Lower leg skin (tissue), 3 donors: ENCODE results near the gene TXNDC2.

ENCODE experiments used
- POLR2A ChIP-seq, 2 donors: fragments of 450-650 bp; IDR thresholded peaks; one replicate each; pipeline ENCODE4 v1.6.1; 2016 to 2017; ENCODE audit warnings: antibody characterized with exemption in 2 of 2, mild to moderate bottlenecking in 1 of 2, moderate library complexity in 1 of 2
- TF ChIP-seq, protein P1 (sequence below), 3 donors: fragments of 450-650 bp; IDR thresholded peaks; one replicate each; pipeline ENCODE4 v1.5.1; 2016; ENCODE audit warnings: antibody characterized with exemption in 3 of 3, mild to moderate bottlenecking in 3 of 3, moderate library complexity in 2 of 3

- no peak for TF ChIP-seq POLR2A (IDR thresholded peaks at IDR 0.05)
- TF ChIP-seq, protein P1, sequence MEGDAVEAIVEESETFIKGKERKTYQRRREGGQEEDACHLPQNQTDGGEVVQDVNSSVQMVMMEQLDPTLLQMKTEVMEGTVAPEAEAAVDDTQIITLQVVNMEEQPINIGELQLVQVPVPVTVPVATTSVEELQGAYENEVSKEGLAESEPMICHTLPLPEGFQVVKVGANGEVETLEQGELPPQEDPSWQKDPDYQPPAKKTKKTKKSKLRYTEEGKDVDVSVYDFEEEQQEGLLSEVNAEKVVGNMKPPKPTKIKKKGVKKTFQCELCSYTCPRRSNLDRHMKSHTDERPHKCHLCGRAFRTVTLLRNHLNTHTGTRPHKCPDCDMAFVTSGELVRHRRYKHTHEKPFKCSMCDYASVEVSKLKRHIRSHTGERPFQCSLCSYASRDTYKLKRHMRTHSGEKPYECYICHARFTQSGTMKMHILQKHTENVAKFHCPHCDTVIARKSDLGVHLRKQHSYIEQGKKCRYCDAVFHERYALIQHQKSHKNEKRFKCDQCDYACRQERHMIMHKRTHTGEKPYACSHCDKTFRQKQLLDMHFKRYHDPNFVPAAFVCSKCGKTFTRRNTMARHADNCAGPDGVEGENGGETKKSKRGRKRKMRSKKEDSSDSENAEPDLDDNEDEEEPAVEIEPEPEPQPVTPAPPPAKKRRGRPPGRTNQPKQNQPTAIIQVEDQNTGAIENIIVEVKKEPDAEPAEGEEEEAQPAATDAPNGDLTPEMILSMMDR (IDR thresholded peaks at IDR 0.05), result no peak
Measured at GRCh38 chr18:9855681-9856080, 30.1 kb upstream of the TXNDC2 start.
